Keratinocyte (primary cell): ENCODE measurements around the gene F10. TPM values are rescaled to one million over a fixed set of nuclear protein-coding genes. Genes with fewer than 3 reads are reported as not detected.

ENCODE experiments used
- DNase-seq: peaks from one replicate; pipeline ENCODE4 v3.0.0-alpha.2; 2011; ENCODE audit warnings: low read depth, missing footprints, low spot score
- FAIRE-seq: peaks from 2 replicates; lab custom pipeline; 2011; peaks lifted over from hg19 to GRCh38; lab: Jason Lieb, UNC
- H2AFZ ChIP-seq: 2 replicates; pipeline ENCODE4 v1.6.0; 2012; ENCODE audit warnings: low read length, control low read depth, inconsistent platforms; ENCODE audit not compliant: control insufficient read depth
- H3K27ac ChIP-seq: 2 replicates; pipeline ENCODE4 v1.5.1; 2011; ENCODE audit warnings: low read length; ENCODE audit not compliant: control insufficient read depth, insufficient read depth
- H3K27me3 ChIP-seq: 3 replicates; pipeline ENCODE4 v1.6.0; 2011; ENCODE audit warnings: low read length; ENCODE audit not compliant: control insufficient read depth, insufficient read depth; ENCODE audit errors: extremely low read depth
- H3K36me3 ChIP-seq, 2 experiments: 2 replicates in 1 of 2; 3 replicates in 1 of 2; pipeline ENCODE4 v1.5.1; 2011; ENCODE audit warnings: low read length in 2 of 2, mild to moderate bottlenecking in 1 of 2; ENCODE audit not compliant: control insufficient read depth in 2 of 2, insufficient read depth in 2 of 2; ENCODE audit errors: extremely low read depth in 1 of 2
- H3K4me1 ChIP-seq: 3 replicates; pipeline ENCODE4 v1.5.1; 2011; ENCODE audit warnings: low read length; ENCODE audit not compliant: control insufficient read depth, insufficient read depth; ENCODE audit errors: extremely low read depth
- H3K4me2 ChIP-seq: 3 replicates; pipeline ENCODE4 v1.6.0; 2011; ENCODE audit warnings: low read depth, low read length; ENCODE audit not compliant: control insufficient read depth, insufficient read depth; ENCODE audit errors: extremely low read depth
- H3K4me3 ChIP-seq, 3 experiments: fragments of 200-600 bp in 1 of 3; sonication (generic) in 1 of 3; 2 replicates in 2 of 3; 3 replicates in 1 of 3; pipeline ENCODE4 v1.5.1; 2011 to 2016; ENCODE audit warnings: low read length in 3 of 3, mild to moderate bottlenecking in 3 of 3, control low read depth in 2 of 3, inconsistent platforms in 1 of 3, low read depth in 1 of 3, mixed read lengths in 1 of 3, mixed run types in 1 of 3, moderate library complexity in 1 of 3; ENCODE audit not compliant: control insufficient read depth in 2 of 3, insufficient read depth in 2 of 3; ENCODE audit errors: extremely low read depth in 1 of 3
- H3K79me2 ChIP-seq: 2 replicates; pipeline ENCODE4 v1.6.0; 2012; ENCODE audit warnings: low read length; ENCODE audit not compliant: control insufficient read depth, insufficient read depth
- H3K9ac ChIP-seq: 3 replicates; pipeline ENCODE4 v1.6.0; 2011; ENCODE audit warnings: low read length; ENCODE audit not compliant: control insufficient read depth, insufficient read depth; ENCODE audit errors: extremely low read depth
- H3K9me1 ChIP-seq: 3 replicates; pipeline ENCODE4 v1.6.0; 2011; ENCODE audit warnings: low read length; ENCODE audit not compliant: control insufficient read depth, insufficient read depth; ENCODE audit errors: extremely low read depth
- H3K9me3 ChIP-seq: 2 replicates; pipeline ENCODE4 v1.5.1; 2012; ENCODE audit warnings: low read depth, low read length; ENCODE audit not compliant: control insufficient read depth
- H4K20me1 ChIP-seq: 3 replicates; pipeline ENCODE4 v1.6.0; 2011; ENCODE audit warnings: low read length; ENCODE audit not compliant: control insufficient read depth, insufficient read depth; ENCODE audit errors: extremely low read depth
- EZH2 ChIP-seq: IDR thresholded peaks from one replicate; pipeline ENCODE4 v1.6.1; 2012; ENCODE audit warnings: inconsistent platforms, mild to moderate bottlenecking, low read length, moderate library complexity
- dilution Hi-C: fragments of 300-500 bp; cut with MboI; formaldehyde crosslinking; loops from one replicate; pipeline ENCODE4 v1.7.0; 2020; ENCODE audit warnings: low sequenced_read_pairs; ENCODE audit not compliant: extremely low pct_ligation_motif_present
- polyA plus RNA-seq, 5 experiments: library from polyadenylated mRNA; depleted of rRNA in 3 of 5; stranded (reverse) in 3 of 5; stranded (forward) in 1 of 5; unstranded in 1 of 5; fragments of >200 nt; gene quantifications; 1 replicate in 1 of 5; 2 replicates in 3 of 5; 3 replicates in 1 of 5; pipeline versions ENCODE4 v1.2.1 to v1.2.3, GENCODE V29; 2011 to 2012; ENCODE audit warnings: missing spikeins in 2 of 5, low read depth in 1 of 5, low replicate concordance in 1 of 5
- TF ChIP-seq, protein P1 (sequence below), 3 experiments: IDR thresholded peaks in 1 of 3; conservative IDR thresholded peaks in 1 of 3; optimal IDR thresholded peaks in 1 of 3; 2 replicates in 2 of 3; 3 replicates in 1 of 3; pipeline versions ENCODE3 to v1.5.1; 2011; ENCODE audit warnings: low read length in 3 of 3, mild to moderate bottlenecking in 3 of 3, moderate library complexity in 2 of 3, control low read depth in 1 of 3, inconsistent platforms in 1 of 3; ENCODE audit not compliant: insufficient read depth in 2 of 3; ENCODE audit errors: extremely low read depth in 1 of 3

Gene F10
- polyA plus RNA-seq, 1 donor (not counting 4 experiments of a cell fraction or from before 2014, with no cell fraction given): not detected

DNA sequence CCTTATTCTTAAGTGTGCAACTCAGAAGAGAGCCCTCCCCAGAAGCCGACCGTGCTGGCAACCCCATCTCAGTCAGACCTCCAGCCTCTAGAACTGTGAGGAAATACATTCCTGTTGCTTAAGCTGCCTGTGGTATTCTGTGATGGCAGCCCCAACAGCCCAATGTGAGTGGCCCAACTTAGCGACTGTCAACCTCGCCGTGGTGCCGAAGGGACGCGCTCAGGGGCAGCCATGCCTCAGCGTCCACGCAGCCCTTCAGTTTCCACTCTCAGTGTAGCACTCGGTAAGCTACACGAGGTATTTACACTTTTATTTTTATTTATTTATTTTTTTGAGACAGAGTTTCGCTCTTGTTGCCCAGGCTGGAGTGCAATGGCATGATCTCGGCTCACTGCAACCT is 54.2 kb downstream of the F10 start:
- Histone ChIP-seq H3K27me3 (no peaks in the 10 kb centered on the region), H3K27ac (no peak overlapping the region), H3K9ac (no peak overlapping the region), H3K4me2 (no peak overlapping the region), H2AFZ (no peak overlapping the region), H3K9me1 (no peaks in the 10 kb centered on the region), H3K79me2 (no peaks in the 10 kb centered on the region), H3K4me1 (peaks cover 4% of the 10 kb centered on the region), H4K20me1 (peaks cover 3% of the 10 kb centered on the region), H3K4me3 (no peak overlapping the region), H3K9me3 (no peaks in the 10 kb centered on the region), H3K36me3 (peaks cover 18 to 44% of the 10 kb centered on the region in 2 experiments)
- no peak for TF ChIP-seq EZH2
- TF ChIP-seq, protein P1, sequence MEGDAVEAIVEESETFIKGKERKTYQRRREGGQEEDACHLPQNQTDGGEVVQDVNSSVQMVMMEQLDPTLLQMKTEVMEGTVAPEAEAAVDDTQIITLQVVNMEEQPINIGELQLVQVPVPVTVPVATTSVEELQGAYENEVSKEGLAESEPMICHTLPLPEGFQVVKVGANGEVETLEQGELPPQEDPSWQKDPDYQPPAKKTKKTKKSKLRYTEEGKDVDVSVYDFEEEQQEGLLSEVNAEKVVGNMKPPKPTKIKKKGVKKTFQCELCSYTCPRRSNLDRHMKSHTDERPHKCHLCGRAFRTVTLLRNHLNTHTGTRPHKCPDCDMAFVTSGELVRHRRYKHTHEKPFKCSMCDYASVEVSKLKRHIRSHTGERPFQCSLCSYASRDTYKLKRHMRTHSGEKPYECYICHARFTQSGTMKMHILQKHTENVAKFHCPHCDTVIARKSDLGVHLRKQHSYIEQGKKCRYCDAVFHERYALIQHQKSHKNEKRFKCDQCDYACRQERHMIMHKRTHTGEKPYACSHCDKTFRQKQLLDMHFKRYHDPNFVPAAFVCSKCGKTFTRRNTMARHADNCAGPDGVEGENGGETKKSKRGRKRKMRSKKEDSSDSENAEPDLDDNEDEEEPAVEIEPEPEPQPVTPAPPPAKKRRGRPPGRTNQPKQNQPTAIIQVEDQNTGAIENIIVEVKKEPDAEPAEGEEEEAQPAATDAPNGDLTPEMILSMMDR (optimal IDR thresholded peaks at IDR 0.05 in 1 of 3, IDR thresholded peaks at IDR 0.05 in 1 of 3, conservative IDR thresholded peaks at IDR 0.05 in 1 of 3; ENCODE audit: extremely low read depth in 1 of 3, insufficient read depth in 2 of 3, low read length in 3 of 3): no peak
- dilution Hi-C loops: no loop called here
- FAIRE-seq (no peak), DNase-seq (no peak)

DNA sequence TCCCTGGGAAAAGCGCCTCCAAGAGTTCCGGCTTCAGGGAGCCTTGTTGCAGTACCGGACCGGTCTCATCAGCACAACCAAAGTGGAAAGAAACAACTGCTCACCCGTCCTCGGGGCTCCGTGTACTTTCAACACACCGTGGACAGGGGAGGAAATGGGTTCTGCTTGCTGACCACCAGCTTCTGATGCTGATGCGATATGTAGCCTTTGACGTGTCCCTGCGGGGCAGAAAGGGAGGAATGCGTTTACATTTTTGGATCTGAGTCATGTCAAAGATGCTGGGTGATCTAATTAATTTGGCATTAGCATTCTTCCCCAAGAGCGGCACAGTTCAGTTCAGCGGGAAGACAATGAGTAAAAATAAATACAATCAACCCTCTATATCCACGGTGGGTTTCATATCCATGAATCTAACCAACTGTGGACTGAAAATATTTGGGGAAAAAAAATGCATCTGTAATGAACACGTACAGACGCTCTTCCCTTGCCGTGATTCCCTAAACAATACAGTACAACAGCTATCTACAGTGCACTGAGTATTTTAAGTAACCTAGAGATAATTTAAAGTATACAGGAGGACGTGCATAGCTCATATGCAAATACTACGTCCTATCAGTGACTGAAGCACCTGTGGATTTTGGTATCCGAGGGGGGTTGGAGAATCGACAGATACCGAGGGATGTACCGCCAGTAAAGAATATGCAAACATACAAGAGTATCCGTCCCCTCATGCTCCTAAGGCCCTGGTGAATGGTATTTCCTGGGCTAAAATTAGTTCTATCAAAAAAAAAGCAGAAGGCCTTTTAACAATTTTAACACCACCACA is 55.7 kb downstream of the F10 start:
- Histone ChIP-seq H3K36me3 (peaks cover 21 to 35% of the 10 kb centered on the region in 2 experiments), H3K9me3 (no peaks in the 10 kb centered on the region), H3K9me1 (no peaks in the 10 kb centered on the region), H4K20me1 (peaks cover 3% of the 10 kb centered on the region), H3K27ac (no peak overlapping the region), H3K9ac (no peak overlapping the region), H3K79me2 (no peaks in the 10 kb centered on the region), H3K4me2 (no peak overlapping the region), H3K4me3 (no peak overlapping the region), H3K4me1 (peaks cover 4% of the 10 kb centered on the region), H3K27me3 (no peaks in the 10 kb centered on the region), H2AFZ (no peak overlapping the region)
- no peak for TF ChIP-seq EZH2
- TF ChIP-seq, protein P1 (optimal IDR thresholded peaks at IDR 0.05 in 1 of 3, IDR thresholded peaks at IDR 0.05 in 1 of 3, conservative IDR thresholded peaks at IDR 0.05 in 1 of 3; ENCODE audit: extremely low read depth in 1 of 3, insufficient read depth in 2 of 3, low read length in 3 of 3): no peak
- DNase-seq (no peak), FAIRE-seq (no peak)
- dilution Hi-C loops: no loop called here
